Effector memory CD4-positive, alpha-beta T cell (primary cell): ENCODE data around the gene LTBP1.
"Not testable (repeated sequence)": the region's sequence is repeated elsewhere in the genome, so short reads cannot be mapped to it uniquely, and the experiment has no call there.

ENCODE experiments used
- DNase-seq, 3 donors: peaks; one replicate each; pipeline ENCODE4 v3.0.0-alpha.2; 2020
- H3K27ac ChIP-seq: 2 replicates; pipeline ENCODE4 v1.7.0; 2013; ENCODE audit warnings: mild to moderate bottlenecking, low read length, moderate library complexity; ENCODE audit not compliant: insufficient read depth, poor library complexity, severe bottlenecking
- H3K27me3 ChIP-seq: replicated peaks from 2 replicates; pipeline ENCODE4 v1.7.0; 2013; ENCODE audit warnings: mild to moderate bottlenecking, low read length; ENCODE audit not compliant: insufficient read depth, control insufficient read depth, poor library complexity, severe bottlenecking
- H3K36me3 ChIP-seq: 2 replicates; pipeline ENCODE4 v1.7.0; 2013; ENCODE audit warnings: mild to moderate bottlenecking, low read length, moderate library complexity; ENCODE audit not compliant: control insufficient read depth, insufficient read depth
- H3K4me1 ChIP-seq: 2 replicates; pipeline ENCODE4 v1.7.0; 2013; ENCODE audit warnings: low read length, mild to moderate bottlenecking; ENCODE audit not compliant: control insufficient read depth, insufficient read depth, poor library complexity, severe bottlenecking
- H3K4me3 ChIP-seq: 2 replicates; pipeline ENCODE4 v1.7.0; 2013; ENCODE audit warnings: low read length, low read depth, mild to moderate bottlenecking; ENCODE audit not compliant: insufficient read depth, poor library complexity, severe bottlenecking
- H3K9me3 ChIP-seq: 2 replicates; pipeline ENCODE4 v1.7.0; 2013; ENCODE audit warnings: mild to moderate bottlenecking, low read length, moderate library complexity; ENCODE audit not compliant: control insufficient read depth

The LTBP1 gene

DNA sequence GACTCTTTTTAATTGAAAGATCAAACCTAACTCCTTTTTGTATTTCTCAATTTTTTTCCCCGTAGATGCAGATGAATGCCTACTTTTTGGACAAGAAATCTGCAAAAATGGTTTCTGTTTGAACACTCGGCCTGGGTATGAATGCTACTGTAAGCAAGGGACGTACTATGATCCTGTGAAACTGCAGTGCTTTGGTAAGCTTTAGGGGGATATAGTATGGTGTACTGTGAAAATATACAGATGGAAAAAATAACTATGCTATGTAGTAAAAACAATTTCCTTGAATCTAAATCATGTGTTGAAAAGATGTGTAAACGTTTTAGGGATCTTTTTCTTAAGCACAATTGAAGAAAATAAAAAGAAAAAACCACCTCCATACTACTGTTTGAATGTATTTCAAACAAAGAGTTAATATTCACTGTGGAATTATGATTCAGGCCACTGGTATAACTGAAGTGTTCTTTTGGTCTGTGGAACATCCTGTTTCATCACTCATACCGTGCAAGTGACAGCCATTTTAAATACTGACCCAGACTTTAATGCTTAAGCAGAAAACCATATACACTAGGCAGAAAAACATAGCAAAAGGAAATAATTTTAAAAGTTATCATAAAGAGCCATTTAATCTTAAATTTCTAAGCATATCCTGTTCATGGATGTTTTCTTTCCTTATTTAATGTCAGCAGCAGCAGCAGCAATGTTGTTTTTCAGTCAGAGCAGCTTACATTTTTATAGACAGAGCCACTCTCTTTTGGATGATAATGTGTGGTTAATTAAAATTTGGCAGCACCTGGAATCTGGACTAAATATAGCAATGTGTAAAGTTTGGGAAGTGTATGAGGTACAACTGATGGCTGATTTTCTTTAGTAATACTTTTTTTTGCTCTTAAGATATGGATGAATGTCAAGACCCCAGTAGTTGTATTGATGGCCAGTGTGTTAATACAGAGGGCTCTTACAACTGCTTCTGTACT is 416.9 kb downstream of the LTBP1 start:
- H3K27ac ChIP-seq, result no peak overlapping the region

DNA sequence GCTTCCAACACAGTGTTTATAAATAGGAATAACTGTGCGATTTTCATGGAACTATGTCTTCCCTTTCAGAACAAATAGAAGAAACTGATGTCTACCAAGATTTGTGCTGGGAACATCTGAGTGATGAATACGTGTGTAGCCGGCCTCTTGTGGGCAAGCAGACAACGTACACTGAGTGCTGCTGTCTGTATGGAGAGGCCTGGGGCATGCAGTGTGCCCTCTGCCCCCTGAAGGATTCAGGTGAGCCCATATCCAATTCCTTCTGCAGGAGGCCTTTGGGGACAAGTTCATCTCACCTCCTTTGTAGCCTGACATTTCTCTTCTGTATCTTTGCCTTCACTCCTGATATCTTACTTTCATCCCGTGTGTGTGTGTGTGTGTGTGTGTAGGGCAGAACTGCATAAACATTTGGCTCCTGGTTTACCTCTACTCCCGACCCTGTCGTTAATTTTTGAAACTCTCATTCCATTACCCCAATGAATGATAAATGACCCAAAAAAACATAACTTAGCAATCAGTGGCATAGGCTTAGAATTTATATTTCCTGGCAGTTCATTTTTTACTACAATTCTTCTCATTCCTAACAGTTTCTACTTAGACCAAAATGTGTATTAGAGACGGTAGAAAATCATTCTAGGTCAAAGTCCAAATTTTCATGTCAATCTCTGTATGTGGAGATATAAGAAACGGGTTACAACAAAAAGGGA is 418.7 kb downstream of the LTBP1 start:
- no peaks in the 10 kb centered on the region for H3K27me3 ChIP-seq
- no peak overlapping the region for H3K4me3 ChIP-seq
- no peak for DNase-seq
- no peaks in the 10 kb centered on the region for H3K36me3 ChIP-seq
- H3K27ac ChIP-seq, result no peak overlapping the region
- H3K4me1 ChIP-seq, result no peaks in the 10 kb centered on the region
- H3K9me3 ChIP-seq, result no peaks in the 10 kb centered on the region

More for the DNA sequence above, 416.9 kb downstream of the LTBP1 start:
- Histone ChIP-seq H3K36me3 (no peaks in the 10 kb centered on the region), H3K9me3 (no peaks in the 10 kb centered on the region), H3K4me1 (no peaks in the 10 kb centered on the region), H3K27me3 (no peaks in the 10 kb centered on the region), H3K4me3 (no peak overlapping the region)
- DNase-seq, result no peak

DNA sequence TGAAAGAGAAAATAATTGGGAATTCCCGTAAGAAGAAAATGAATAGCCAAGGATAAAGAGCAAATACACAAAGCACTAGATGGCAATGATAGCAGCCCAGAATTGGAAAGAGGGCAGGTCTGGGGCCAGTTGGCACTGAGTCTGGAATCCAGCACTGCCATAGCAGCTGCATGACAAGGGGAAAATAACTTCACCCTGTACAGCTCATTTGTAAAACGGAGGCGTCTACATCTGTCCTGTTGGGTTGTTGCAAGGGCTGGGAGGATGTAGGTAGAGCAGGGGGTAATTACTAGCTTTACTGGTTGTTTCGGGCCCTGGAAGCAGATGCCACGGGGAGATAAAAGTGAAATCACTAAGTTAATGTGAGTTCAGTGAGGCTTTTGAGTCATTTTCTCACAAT is 419.7 kb downstream of the LTBP1 start:
- Histone ChIP-seq H3K9me3 (no peaks in the 10 kb centered on the region), H3K4me1 (no peaks in the 10 kb centered on the region), H3K36me3 (no peaks in the 10 kb centered on the region), H3K27ac (no peak overlapping the region), H3K4me3 (no peak overlapping the region), H3K27me3 (no peaks in the 10 kb centered on the region)
- no peak for DNase-seq

DNA sequence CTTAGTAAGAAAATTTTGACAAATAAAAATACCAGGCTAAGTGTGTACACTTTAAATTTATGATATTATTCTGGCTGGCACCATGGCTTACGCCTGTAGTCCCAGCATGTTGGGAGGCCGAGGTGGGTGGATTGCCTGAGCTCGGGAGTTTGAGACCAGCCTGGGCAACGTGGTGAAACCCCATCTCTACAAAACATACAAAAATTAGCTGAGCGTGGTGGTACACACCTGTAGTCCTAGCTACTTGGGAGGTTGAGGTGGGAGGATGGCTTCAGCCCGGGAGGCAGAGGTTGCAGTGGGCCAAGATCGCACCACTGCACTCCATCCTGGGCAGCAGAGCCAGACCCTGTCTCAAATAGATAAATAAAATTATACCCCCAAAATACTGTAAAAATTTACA is 421.8 kb downstream of the LTBP1 start:
- H3K27me3 ChIP-seq, DNase-seq, H3K27ac ChIP-seq, H3K4me1 ChIP-seq, H3K4me3 ChIP-seq, H3K36me3 ChIP-seq, H3K9me3 ChIP-seq: not testable (repeated sequence)

DNA sequence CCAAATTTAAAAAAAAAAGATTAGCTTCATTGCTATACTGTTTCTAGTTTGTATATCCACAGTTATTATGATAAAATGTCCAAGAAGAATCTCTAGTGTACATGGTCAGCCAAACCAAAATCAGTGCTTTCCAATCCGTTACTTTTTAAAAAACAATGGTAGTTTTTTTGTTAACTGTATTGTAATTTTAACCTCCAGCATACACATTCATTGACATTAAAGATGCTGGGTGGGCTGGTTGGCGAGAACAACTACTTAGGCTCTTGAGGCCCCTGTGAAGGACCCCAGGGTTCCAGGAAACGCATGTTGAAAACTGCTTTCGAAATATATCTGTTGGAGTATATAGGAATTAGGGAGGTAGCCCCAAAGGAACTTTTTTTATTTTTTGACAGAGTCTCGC is 422.4 kb downstream of the LTBP1 start:
- Histone ChIP-seq H3K27me3 (no peaks in the 10 kb centered on the region), H3K9me3 (no peaks in the 10 kb centered on the region), H3K4me3 (no peak overlapping the region), H3K36me3 (no peaks in the 10 kb centered on the region), H3K4me1 (no peaks in the 10 kb centered on the region), H3K27ac (no peak overlapping the region)
- no peak for DNase-seq

DNA sequence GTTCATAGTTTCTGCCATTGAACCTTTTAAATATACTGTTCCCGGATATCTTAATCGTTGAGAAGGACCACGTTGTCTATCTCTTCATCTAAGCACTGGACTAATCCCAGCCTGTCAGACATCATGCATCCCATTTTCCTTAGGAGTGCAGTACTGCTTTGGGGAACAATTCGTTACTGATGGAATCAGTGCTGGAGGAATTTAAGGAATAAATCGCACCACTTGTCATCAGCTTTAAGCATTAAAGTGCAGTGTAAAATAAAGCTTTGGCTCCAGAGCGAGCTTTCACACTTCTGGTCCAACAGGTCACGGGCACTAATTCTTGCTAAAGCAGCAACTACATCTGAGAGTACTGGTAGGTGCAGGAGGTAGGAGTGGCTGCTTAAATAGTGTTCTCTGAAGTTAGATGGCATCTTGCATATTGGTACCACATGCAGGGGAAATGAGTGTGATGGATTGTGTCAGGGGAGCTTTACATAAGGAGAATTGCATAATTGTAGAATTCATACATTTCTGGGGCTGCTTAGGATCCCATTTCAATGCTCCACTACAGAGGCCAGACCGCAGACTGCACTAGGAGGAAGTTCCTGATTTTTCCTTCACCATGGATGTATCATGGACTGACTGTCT is 424.0 kb downstream of the LTBP1 start:
- Histone ChIP-seq H3K27ac (no peak overlapping the region), H3K4me1 (no peaks in the 10 kb centered on the region), H3K9me3 (no peaks in the 10 kb centered on the region), H3K27me3 (no peaks in the 10 kb centered on the region), H3K4me3 (no peak overlapping the region), H3K36me3 (no peaks in the 10 kb centered on the region)
- no peak for DNase-seq

DNA sequence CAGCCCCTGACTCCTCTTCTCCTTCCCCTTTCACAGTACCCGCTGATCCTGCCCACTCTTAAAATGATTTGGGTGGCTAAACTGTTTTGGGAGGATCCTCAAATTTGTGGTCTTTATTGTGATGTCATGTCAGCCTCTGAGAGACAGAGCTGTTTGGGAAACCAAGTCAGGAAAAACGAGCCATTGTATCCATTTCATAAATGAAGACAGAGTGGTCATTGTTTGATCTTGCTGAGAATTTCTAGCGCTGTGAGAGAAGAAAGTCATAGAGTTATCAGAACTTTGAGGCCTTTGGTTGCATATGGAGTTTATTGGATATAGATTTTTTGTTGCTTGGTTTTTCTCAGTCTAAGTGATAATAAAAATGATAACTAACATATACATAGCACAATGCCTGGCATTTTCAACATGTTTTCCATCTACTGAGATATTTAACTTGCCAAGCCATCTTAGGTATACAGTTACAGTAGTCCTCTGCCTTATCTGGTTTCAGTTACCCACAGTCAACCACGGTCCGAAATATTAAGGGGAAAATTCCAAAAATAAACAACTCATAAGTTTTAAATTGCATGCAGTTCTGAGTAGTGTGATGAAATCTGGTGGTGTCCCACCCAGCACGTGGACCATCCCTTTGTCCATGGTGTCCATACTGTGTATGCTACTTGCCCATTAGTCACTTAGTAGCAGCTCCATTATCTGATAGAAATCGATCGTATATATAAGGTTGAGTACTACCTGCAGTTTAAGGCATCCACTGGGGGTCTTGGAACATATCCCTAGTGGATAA is 424.7 kb downstream of the LTBP1 start:
- Histone ChIP-seq H3K27ac (no peak overlapping the region), H3K9me3 (no peaks in the 10 kb centered on the region), H3K27me3 (no peaks in the 10 kb centered on the region), H3K4me3 (no peak overlapping the region), H3K36me3 (no peaks in the 10 kb centered on the region), H3K4me1 (no peaks in the 10 kb centered on the region)
- no peak for DNase-seq

DNA sequence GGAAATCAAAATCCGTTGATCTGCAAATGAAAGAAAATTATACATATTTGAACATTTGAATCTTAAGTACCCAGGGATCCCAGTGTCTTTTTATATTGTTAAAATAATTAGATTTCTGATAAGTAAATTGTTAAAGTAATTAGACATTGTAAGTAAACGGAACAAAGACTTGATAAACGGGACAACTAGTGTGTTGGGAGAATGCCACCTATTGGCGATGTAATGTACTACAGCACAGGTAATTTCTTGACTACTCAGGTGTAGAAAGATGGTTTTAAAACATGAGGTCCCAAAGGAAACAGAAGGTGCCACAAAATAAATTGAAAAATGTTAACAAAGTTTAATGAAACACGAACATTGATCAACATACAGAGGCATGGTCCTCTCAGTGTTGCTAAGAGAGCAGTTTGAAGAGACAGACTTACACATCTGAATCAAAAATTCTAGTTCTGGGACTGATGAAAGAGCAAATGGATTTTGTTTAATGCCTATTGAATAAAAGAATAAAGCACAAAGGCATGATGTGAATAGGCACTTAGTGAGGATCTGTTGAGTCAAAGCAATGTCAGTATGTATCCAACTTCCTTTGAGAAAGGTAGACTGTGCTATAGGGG is 426.3 kb downstream of the LTBP1 start:
- Histone ChIP-seq H3K4me3 (no peak overlapping the region), H3K4me1 (no peaks in the 10 kb centered on the region), H3K27me3 (no peaks in the 10 kb centered on the region), H3K9me3 (no peaks in the 10 kb centered on the region), H3K27ac (no peak overlapping the region), H3K36me3 (no peaks in the 10 kb centered on the region)
- DNase-seq, result no peak

DNA sequence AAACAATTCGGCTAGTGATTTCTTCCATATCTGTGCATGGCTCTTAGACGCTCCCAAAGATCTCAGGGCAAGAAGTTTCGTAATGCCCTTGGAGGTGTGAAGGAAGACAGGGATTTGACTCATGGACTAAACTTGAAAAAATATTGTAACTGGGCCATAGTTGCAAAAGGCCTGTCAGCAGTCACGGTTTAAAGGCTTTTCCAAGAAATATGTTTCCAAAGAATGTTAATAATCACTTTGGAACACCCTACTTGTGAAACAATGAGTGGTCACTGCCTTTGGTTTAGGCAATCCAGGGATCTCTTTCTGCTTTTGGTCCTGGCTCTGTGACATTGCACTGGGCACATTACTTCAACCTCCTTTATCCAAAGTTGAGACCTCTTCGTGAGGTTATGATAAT is 427.2 kb downstream of the LTBP1 start:
- H3K9me3 ChIP-seq, result no peaks in the 10 kb centered on the region
- H3K4me3 ChIP-seq, result no peak overlapping the region
- H3K27ac ChIP-seq, result no peak overlapping the region
- DNase-seq, result no peak
- H3K36me3 ChIP-seq, result no peaks in the 10 kb centered on the region
- no peaks in the 10 kb centered on the region for H3K4me1 ChIP-seq
- no peaks in the 10 kb centered on the region for H3K27me3 ChIP-seq
